Left lung (tissue), 10 donors: ENCODE results near the gene ADAM33. TPM values are rescaled to one million over a fixed set of nuclear protein-coding genes. Genes with fewer than 3 reads are reported as not detected.

Source experiments
- ATAC-seq: fragments of 200-7000 bp; cut with Tn5 transposase; one replicate; pipeline ENCODE4 v1.9.1; 2020; ENCODE audit warnings: moderate library complexity
- DNase-seq, 4 donors: peaks; one replicate each; pipeline ENCODE4 v3.0.0-alpha.2; 2013 to 2020
- H3K27ac ChIP-seq, 2 donors: fragments of 200-600 bp; sonication (generic) in 1 of 2; one replicate each; pipeline versions ENCODE4 v1.5.0 to v1.8.0; 2020 to 2021
- H3K27me3 ChIP-seq, 2 donors: fragments of 200-600 bp; sonication (generic) in 1 of 2; one replicate each; pipeline versions ENCODE4 v1.5.0 to v1.8.0; 2020 to 2021
- H3K36me3 ChIP-seq, 2 donors: fragments of 200-600 bp; sonication (generic) in 1 of 2; one replicate each; pipeline versions ENCODE4 v1.5.0 to v1.8.0; 2020 to 2021
- H3K4me1 ChIP-seq, 2 donors: fragments of 200-600 bp; one replicate each; pipeline ENCODE4 v1.8.0; 2021
- H3K4me3 ChIP-seq, 2 donors: fragments of 200-600 bp; sonication (generic) in 1 of 2; one replicate each; pipeline versions ENCODE4 v1.5.0 to v1.8.0; 2020 to 2021; ENCODE audit warnings: mild to moderate bottlenecking in 1 of 2
- H3K9me3 ChIP-seq, 2 donors: fragments of 200-600 bp; sonication (generic) in 1 of 2; one replicate each; pipeline versions ENCODE4 v1.5.0 to v1.8.0; 2020 to 2021
- intact Hi-C, 2 donors: fragments of 100-400 bp; cut with DNase I; formaldehyde crosslinking; loops; one replicate each; pipeline versions ENCODE4 v1.11.2 to v1.14.2; 2022
- polyA plus RNA-seq, 6 donors: library from polyadenylated mRNA; unstranded; fragments of 120-200 nt; gene quantifications; one replicate each; pipeline ENCODE4 v1.2.1, GENCODE V29; 2013; ENCODE audit not compliant: insufficient read length in 6 of 6
- total RNA-seq, 2 donors: library from RNA; stranded (reverse); fragmentation: NEBNext Ultra II Directional; extraction: Animal tissue kit (Norgen Biotek cat#: 25700); gene quantifications; one replicate each; pipeline ENCODE4 v1.2.1, GENCODE V29; 2021
- TF ChIP-seq, protein P1 (sequence below), 2 donors: fragments of 200-600 bp; sonication (generic) in 1 of 2; IDR thresholded peaks; one replicate each; pipeline versions ENCODE4 v1.5.0 to v1.8.0; 2021; ENCODE audit warnings: antibody characterized with exemption in 2 of 2
- donor health status: DM: no; HTN: yes; CAD: no.
- donor health status: DM: no; HTN: no; CAD: no.

Gene ADAM33
- total and polyA plus RNA-seq, 8 donors = 7.4 to 18.6 (median 11.6) TPM

DNA sequence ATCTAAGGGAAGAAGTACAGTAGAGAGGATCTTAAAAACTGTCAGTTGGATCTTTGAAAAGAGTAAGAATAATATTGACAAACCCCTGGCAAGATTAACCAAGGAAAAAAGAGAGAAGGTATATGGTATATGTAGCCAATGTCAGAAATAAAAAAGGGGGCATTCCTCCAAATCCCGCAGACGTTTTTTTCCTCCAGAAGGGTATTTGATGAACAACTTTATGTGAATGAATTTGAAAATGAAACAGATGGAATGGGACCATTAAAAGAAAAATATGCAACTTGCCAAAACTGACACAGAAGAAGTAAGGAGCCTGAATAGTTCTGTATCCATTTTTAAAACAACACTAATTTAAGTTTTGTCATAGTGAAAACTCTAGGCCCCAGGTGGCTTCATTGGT lies 54.3 kb downstream of the ADAM33 start:
- TF ChIP-seq, protein P1, sequence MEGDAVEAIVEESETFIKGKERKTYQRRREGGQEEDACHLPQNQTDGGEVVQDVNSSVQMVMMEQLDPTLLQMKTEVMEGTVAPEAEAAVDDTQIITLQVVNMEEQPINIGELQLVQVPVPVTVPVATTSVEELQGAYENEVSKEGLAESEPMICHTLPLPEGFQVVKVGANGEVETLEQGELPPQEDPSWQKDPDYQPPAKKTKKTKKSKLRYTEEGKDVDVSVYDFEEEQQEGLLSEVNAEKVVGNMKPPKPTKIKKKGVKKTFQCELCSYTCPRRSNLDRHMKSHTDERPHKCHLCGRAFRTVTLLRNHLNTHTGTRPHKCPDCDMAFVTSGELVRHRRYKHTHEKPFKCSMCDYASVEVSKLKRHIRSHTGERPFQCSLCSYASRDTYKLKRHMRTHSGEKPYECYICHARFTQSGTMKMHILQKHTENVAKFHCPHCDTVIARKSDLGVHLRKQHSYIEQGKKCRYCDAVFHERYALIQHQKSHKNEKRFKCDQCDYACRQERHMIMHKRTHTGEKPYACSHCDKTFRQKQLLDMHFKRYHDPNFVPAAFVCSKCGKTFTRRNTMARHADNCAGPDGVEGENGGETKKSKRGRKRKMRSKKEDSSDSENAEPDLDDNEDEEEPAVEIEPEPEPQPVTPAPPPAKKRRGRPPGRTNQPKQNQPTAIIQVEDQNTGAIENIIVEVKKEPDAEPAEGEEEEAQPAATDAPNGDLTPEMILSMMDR (IDR thresholded peaks at IDR 0.05) = no peak
- no peak for ATAC-seq
- Histone ChIP-seq H3K27me3 (no peaks in the 10 kb centered on the region), H3K4me3 (no peak overlapping the region), H3K36me3 (peaks cover 0 to 21% of the 10 kb centered on the region in 2 donors), H3K27ac (no peak overlapping the region), H3K4me1 (no peaks in the 10 kb centered on the region), H3K9me3 (no peaks in the 10 kb centered on the region)
- DNase-seq = no peak
- intact Hi-C loops = no loop called here

DNA sequence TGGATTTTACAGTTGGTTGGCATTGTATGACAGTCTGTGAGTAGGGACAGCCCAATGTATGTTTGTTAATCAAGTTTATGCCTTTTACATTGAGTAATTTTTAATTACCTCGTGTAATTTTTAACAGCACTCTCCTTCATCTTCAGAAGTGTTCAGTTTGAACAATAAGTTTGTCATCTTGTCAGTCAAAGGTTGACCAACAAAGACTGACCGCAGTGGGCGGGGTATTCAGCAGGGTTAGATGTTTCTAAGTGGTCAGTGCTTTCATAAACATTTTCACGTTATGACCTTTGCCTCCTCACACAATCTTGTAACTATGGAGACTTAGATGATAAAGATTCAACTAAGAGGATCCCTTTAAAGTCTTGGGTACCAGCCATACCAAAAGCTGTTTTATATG lies 59.4 kb downstream of the ADAM33 start:
- H3K36me3 ChIP-seq = peaks cover 0 to 9% of the 10 kb centered on the region in 2 donors
- ATAC-seq = no peak
- H3K4me1 ChIP-seq = no peaks in the 10 kb centered on the region
- TF ChIP-seq, protein P1 (IDR thresholded peaks at IDR 0.05) = no peak
- intact Hi-C loops = no loop called here
- H3K27ac ChIP-seq = no peak overlapping the region
- no peak for DNase-seq
- H3K9me3 ChIP-seq = no peaks in the 10 kb centered on the region
- H3K4me3 ChIP-seq = no peak overlapping the region
- no peaks in the 10 kb centered on the region for H3K27me3 ChIP-seq

DNA sequence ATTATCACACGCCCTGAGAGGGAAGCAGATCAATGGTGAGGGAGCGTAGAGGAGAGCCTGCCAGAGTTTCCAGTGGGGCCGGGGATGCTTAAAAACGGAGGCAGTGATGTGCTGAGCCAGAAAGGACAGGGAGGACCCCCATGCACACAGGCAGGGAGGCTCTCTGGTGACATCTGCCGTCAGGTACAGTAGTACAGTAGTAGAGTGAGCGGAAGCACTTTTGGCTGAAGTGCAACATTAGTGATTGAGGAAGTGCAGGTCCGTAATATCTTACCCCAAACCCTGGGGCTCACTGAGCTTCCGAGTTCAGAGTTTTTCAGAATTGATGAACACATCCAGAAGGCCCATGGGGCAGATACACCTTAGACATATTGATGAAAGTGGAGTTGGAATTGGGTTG lies 60.7 kb downstream of the ADAM33 start:
- ATAC-seq (no peak), DNase-seq (no peak)
- H3K4me3 ChIP-seq = no peak overlapping the region
- H3K4me1 ChIP-seq = no peaks in the 10 kb centered on the region
- no peak overlapping the region for H3K27ac ChIP-seq
- no peaks in the 10 kb centered on the region for H3K9me3 ChIP-seq
- intact Hi-C loops = no loop called here
- TF ChIP-seq, protein P1 (IDR thresholded peaks at IDR 0.05) = no peak
- peaks cover 0 to 9% of the 10 kb centered on the region in 2 donors for H3K36me3 ChIP-seq
- H3K27me3 ChIP-seq = no peaks in the 10 kb centered on the region

Other genes starting within 250 kb of the ADAM33 start
- 10 to 100 TPM; 28.8 to 35.7 TPM for gene ATRN, start 211.0 kb downstream of the ADAM33 start, total RNA-seq
- gene ATRN, start 211.0 kb downstream of the ADAM33 start, polyA plus RNA-seq = 10 to 100 TPM; 32.6 to 39.5 (median 35.9) TPM
- gene GFRA4, start 18.6 kb downstream of the ADAM33 start, total RNA-seq = not detected
- gene GFRA4, start 18.6 kb downstream of the ADAM33 start, polyA plus RNA-seq = not detected
- gene SIGLEC1, start 30.6 kb upstream of the ADAM33 start, total RNA-seq = 10 to 100 TPM; 22.8 to 45.8 TPM
- 1 to 10 TPM; 1.8 to 3.5 (median 2.5) TPM for gene SIGLEC1, start 30.6 kb upstream of the ADAM33 start, polyA plus RNA-seq
- 10 to 100 TPM; 14.6 to 22.1 TPM for gene HSPA12B, start 50.7 kb upstream of the ADAM33 start, total RNA-seq
- 10 to 100 TPM; 21.8 to 31.8 (median 26.0) TPM for gene HSPA12B, start 50.7 kb upstream of the ADAM33 start, polyA plus RNA-seq
- 10 to 100 TPM; 19.4 to 35.6 TPM for gene ADISSP, start 85.7 kb upstream of the ADAM33 start, total RNA-seq
- 10 to 100 TPM; 20.9 to 37.3 (median 29.4) TPM for gene ADISSP, start 85.7 kb upstream of the ADAM33 start, polyA plus RNA-seq
- 1 to 10 TPM in 1 of 2 donors, under 1 TPM in 1; 0.26 to 2.8 TPM for gene SPEF1, start 99.4 kb upstream of the ADAM33 start, total RNA-seq
- 1 to 10 TPM in 4 of 6 donors, under 1 TPM in 2; 0.63 to 4.0 (median 1.9) TPM for gene SPEF1, start 99.4 kb upstream of the ADAM33 start, polyA plus RNA-seq
- 10 to 100 TPM; 78.5 to 94.5 TPM for gene CENPB, start 104.7 kb upstream of the ADAM33 start, total RNA-seq
- 10 to 100 TPM; 38.0 to 62.1 (median 52.9) TPM for gene CENPB, start 104.7 kb upstream of the ADAM33 start, polyA plus RNA-seq
- 100 to 1,000 TPM; 111 to 121 TPM for gene CDC25B, start 114.3 kb upstream of the ADAM33 start, total RNA-seq
- 10 to 100 TPM; 50.8 to 77.9 (median 55.1) TPM for gene CDC25B, start 114.3 kb upstream of the ADAM33 start, polyA plus RNA-seq
- 10 to 100 TPM; 12.7 to 13.6 TPM for gene AP5S1, start 138.5 kb upstream of the ADAM33 start, total RNA-seq
- gene AP5S1, start 138.5 kb upstream of the ADAM33 start, polyA plus RNA-seq = 10 to 100 TPM in 4 of 6 donors, 1 to 10 TPM in 2; 8.3 to 12.0 (median 11.2) TPM
- gene MAVS, start 164.8 kb upstream of the ADAM33 start, total RNA-seq = 10 to 100 TPM; 37.3 to 38.7 TPM
- 10 to 100 TPM; 25.4 to 33.4 (median 31.2) TPM for gene MAVS, start 164.8 kb upstream of the ADAM33 start, polyA plus RNA-seq
- gene PANK2, start 207.4 kb upstream of the ADAM33 start, total RNA-seq = 10 to 100 TPM; 39.4 to 47.8 TPM
- 10 to 100 TPM; 34.1 to 41.0 (median 36.5) TPM for gene PANK2, start 207.4 kb upstream of the ADAM33 start, polyA plus RNA-seq